GM12864 (cell line): Measurements from ENCODE around the gene B4GALNT3.

Source experiments
- DNase-seq: peaks from one replicate; pipeline ENCODE4 v3.0.0-alpha.2; 2011; ENCODE audit warnings: low read depth
- H3K4me3 ChIP-seq: 2 replicates; pipeline ENCODE4 v1.5.1; 2011; ENCODE audit warnings: mild to moderate bottlenecking, low read depth, low read length, control low read depth
- CTCF ChIP-seq: IDR thresholded peaks from 2 replicates; pipeline ENCODE4 v1.5.1; 2011; ENCODE audit warnings: low read depth, mild to moderate bottlenecking, moderate library complexity, low read length, control low read depth, inconsistent platforms; ENCODE audit errors: missing control alignments

The B4GALNT3 gene

GRCh38 chr12:467591-467990 lies 7.9 kb downstream of the B4GALNT3 start:
- no peak for DNase-seq
- H3K4me3 ChIP-seq = no peak overlapping the region
- no peak for TF ChIP-seq CTCF

- DNase-seq = no peak
- TF ChIP-seq CTCF = no peak
Measured at GRCh38 chr12:468671-469389, 9.1 kb downstream of the B4GALNT3 start.

GRCh38 chr12:470133-470532 lies 10.4 kb downstream of the B4GALNT3 start:
- DNase-seq = no peak
- no peak overlapping the region for H3K4me3 ChIP-seq
- no peak for TF ChIP-seq CTCF

More at GRCh38 chr12:468671-469389, 9.1 kb downstream of the B4GALNT3 start:
- no peak overlapping the region for H3K4me3 ChIP-seq

GRCh38 chr12:473198-473597 lies 13.5 kb downstream of the B4GALNT3 start:
- no peak for TF ChIP-seq CTCF
- DNase-seq = no peak
- no peak overlapping the region for H3K4me3 ChIP-seq

DNA sequence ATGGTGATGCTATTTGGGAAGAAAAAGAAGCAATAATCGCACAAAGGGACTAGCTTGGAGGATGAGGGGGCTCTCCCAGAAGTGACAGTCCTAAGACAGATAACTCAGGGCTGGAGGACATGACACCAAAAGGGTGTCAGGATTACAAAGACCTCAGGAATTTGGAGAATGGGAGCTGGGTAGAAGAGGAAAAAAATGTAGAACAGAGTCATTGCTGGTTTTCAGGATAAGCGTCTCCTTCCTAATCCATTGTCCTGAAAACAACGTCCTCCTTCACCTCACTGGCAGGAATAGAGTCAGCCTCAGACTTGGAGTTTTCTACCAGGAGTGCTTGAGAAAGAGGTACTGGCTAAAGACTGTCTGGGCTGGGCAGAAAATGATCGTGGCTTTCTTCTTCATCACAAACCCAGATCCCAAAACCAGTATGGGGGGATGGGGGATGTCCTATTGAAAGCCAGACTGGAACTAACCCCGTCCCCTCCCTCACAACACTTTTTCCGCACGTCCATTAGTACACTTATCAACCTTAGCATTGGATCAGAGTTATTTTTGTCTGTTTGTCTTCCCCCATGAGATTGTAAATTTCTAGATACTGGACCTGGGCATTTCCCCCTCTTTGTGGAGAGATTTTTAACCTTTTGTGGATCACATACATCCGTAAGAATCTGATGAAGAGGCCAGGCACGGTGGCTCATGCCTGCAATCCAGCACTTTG lies 14.3 kb downstream of the B4GALNT3 start:
- H3K4me3 ChIP-seq = no peak overlapping the region
- TF ChIP-seq CTCF = no peak
- no peak for DNase-seq

- no peak overlapping the region for H3K4me3 ChIP-seq
- DNase-seq = no peak
- no peak for TF ChIP-seq CTCF
Measured at GRCh38 chr12:475286-475685, 15.5 kb downstream of the B4GALNT3 start.
